Hematopoietic multipotent progenitor cell treated with erythropoietin and hydrocortisone succinate and interleukin-3 and kit ligand, for 4 days (in vitro differentiated cells): Measurements from ENCODE around the gene NRROS.
"Not testable (repeated sequence)": the region's sequence is repeated elsewhere in the genome, so short reads cannot be mapped to it uniquely, and the experiment has no call there.

ENCODE experiments used
- DNase-seq: peaks from one replicate; pipeline ENCODE4 v3.0.0-alpha.2; 2015

The NRROS gene

GRCh38 chr3:196639483-196640296 is at the start of gene NRROS:
Gene NRROS, plus strand, starts transcription at chr3:196639694. Its CDS starts 14,846 bp downstream, at chr3:196654540.
- DNase-seq, result peak; percentile 96

DNA sequence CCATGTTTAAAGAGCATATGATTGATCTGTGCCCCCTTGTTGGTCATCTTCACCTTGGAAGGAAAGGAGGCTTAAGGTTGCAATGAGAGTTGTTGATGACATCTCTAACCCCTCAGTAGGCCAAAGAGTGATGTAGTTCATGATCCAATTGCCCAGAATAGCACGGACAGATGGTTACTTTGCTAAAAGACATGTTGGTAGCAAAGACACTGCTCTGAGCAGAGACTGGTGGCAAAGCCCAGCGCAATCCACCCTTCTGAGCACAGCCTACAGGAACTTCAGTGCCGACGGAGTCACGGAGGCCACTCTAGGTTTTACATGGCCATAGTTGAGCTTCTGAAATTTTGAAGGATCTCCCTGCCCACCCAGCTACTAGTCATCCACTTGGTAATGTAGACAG is 49.2 kb upstream of the NRROS start:
- DNase-seq, result no peak

DNA sequence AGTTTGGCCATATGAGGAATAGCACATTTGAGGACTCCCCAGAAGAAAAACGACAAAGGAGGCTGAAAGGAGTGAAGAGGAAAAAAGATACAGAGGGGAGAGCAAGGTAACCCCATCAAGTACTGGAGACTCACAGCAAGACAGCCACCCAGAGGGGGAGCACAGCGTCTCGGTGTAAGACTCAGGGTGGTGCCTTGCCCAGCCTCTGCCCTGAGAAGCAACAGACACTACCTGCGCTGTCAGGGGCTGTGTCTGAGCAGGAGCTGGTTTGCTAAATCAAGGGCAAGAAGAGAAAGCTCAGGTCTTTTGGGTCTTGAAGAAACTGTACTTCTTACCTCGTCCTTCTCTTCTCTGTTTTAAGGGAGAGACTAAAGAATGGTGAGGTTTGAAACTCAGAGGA is 43.1 kb upstream of the NRROS start:
- DNase-seq, result no peak

DNA sequence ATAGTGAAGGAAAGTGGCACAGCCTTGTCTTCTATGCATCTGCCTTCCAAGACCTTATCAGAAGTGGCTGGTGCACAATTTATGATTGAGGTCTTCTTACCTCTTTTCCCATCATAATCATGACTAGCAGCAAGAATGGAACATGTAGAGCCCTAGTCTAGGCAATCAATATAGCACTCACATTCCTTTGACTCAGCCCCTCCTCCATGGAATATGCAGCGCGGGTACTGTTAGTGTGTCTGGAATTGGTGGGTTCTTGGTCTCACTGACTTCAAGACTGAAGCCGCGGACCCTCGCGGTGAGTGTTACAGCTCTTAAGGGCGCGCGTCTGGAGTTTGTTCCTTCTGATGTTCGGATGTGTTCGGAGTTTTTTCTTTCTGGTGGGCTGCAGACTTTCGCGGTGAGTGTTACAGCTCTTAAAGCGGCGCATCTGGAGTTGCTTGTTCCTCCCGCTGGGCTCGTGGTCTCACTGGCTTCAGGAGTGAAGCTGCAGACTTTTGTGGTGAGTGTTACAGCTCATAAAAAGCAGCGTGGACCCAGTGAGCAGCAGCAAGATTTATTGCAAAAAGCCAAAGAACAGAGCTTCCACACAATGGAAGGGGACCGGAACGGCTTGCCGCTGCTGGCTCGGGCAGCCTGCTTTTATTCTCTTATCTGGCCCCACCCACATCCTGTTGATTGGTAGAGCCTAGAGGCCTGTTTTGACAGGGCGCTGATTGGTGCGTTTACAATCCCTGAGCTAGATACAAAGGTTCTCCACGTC is 41.3 kb upstream of the NRROS start:
- DNase-seq, result peak; percentile 71

DNA sequence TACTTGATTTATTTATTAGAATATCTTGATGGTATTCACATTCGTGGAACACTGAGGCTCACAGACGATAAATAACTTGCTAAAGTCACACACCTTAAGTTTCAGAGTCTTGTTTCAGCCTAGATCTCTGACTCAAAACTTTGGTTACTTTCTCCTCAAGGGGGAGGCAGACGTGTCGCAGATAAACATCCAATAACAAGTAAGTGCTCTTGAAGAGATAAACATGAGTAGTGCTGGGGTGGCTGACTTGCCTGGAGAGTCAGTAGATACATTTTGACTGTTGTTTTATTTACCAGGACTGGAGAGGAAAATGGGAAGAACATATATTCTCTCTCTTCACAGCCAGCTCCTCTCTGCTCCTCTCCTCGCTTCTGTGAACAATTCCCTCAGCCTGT is 39.8 kb upstream of the NRROS start:
- peak; percentile 51 for DNase-seq

- no peak for DNase-seq
These were observed 39.1 kb upstream of the NRROS start for GRCh38 chr3:196600359-196600758.

- DNase-seq, result no peak
These were observed 36.8 kb upstream of the NRROS start for GRCh38 chr3:196602673-196603072.

- DNase-seq, result peak; percentile 63
These were observed 35.8 kb upstream of the NRROS start for GRCh38 chr3:196603683-196604082.

- DNase-seq, result peak; percentile 29
These were observed 34.9 kb upstream of the NRROS start for GRCh38 chr3:196604548-196604947.

GRCh38 chr3:196608693-196609092 is 30.8 kb upstream of the NRROS start:
- DNase-seq, result no peak

DNA sequence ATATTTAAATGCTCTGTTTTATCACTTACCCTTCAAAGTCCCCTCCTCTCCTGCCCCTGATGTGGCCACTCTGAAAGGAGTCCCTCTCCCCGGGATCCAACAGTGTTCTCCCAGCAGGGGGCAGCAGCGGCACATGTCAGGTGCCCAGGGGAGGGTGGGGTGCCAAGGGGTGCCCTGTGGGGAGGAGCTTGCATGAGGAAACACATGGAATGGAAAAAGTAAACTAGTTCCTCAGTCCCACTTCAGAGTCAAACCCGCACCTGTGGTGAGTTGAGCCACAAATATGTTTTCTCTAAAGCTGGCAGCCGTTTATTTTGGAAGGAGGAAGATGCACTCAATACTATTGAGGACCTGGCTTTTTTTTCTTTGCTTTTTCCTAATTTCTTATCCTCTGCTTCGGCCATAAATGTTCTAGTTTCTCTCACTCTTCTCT is 30.1 kb upstream of the NRROS start:
- peak; percentile 98 for DNase-seq

DNA sequence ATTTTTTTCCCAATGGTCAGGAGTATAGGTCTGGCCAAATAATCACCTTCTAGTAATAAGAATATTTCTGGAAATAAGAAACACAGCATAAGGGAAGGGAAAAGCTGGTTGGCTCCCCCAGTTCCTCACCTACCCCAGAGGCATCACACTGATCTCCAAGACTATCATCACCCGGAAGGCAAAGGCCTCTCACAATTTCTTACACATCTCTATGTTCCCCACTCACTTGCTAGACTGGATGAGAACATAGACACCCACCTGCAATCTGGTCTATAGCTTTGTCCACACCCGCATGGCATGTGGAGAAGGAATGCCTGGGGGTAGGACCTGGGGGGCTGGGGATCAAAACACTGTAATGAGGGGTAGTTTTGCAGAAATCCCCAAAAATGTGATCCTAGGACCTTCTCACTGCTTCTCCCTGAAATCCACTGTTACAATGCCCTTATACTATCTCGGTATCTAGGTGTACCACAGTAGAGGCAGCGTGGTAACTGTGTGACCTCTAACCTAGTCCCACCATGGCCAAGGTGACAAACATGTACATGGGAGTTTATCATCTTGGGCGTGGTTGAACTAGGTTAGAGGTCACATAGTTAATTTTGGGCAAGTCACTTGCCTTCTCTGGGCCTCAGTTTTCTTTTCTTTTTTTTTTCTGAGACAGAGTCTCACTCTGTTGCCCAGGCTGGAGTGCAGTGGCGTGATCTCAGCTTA is 29.5 kb upstream of the NRROS start:
- peak; percentile 69 for DNase-seq

DNA sequence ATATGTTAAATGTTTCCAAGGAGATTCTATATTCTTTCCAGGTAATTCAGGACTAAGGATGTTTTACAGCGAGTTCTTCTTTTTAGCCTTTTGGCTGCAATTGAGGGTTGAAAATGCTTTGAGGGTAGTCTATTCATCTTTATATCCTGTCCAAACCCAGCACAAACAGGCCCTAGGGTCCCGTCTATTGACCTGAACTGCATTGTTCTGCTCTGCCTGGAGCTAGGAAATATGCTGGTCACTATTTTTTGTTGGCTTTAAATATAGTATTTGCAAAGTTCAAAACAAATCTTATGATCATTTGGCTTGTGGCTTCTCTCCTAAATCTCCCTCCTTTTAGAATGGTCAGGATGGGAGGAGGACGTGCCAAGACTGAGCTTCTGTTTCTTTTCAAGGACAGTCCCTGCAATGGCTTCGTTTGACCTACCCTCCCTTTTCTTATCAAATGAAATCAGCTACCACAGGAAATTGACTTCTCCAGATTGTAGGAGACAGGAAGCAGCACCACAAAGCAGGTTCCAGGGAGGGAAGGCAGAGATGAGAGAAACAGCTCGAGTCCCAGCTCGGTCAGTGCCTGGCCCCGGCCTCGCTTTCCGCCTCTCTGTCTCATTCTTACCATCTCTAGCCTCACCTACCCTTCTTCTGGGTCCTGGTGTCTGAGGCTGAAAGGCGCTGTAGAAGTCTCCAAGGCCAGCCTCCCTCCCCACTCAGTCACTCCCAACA is 27.6 kb upstream of the NRROS start:
- DNase-seq, result peak; percentile 91

GRCh38 chr3:196615234-196615633 is 24.3 kb upstream of the NRROS start:
- not testable (repeated sequence) for DNase-seq

GRCh38 chr3:196617256-196617655 is 22.2 kb upstream of the NRROS start:
- DNase-seq, result peak; percentile 88

DNA sequence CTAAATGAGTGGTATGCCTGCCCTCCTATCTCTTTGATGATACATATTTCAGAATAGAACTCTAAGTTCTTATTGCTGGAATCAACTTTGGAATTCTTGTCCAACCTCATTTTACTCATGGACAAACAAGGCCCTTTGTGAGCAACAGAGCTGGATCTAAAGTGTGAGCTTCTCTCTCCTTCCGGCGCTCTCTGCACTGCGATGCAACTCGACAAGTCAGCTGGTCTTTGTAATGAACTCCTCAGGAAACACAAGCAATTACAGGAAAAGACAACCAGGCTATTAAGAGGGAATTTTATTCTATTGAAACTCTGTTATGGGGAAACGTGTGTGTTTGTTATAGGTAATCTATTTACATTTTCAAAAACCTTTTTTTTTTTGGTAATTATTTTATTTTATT is 20.3 kb upstream of the NRROS start:
- no peak for DNase-seq

- DNase-seq, result not testable (repeated sequence)
These were observed 19.9 kb upstream of the NRROS start for GRCh38 chr3:196619627-196620026.

DNA sequence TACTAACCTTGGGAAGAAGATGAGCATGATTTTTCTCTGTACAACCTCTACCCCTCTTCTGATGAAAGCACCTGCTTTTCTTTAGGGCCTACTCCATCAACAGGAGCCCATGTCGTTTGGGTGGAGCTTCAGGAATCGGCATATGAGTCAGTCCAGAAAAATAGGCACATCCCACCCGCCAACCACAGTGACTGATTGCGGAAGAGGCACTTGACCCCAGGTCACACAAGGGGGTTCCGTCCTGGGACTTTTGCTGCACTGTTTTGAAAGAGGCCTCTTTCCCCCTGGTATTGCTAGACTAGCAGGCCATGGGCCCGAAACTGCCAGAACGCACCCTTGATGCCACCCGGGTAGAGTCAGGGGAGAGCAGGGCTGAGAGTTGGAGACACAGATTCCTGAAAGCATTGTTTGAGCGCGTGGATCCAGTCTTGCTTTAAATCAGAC is 19.3 kb upstream of the NRROS start:
- DNase-seq, result peak; percentile 86

- no peak for DNase-seq
These were observed 18.8 kb upstream of the NRROS start for GRCh38 chr3:196620684-196621083.

DNA sequence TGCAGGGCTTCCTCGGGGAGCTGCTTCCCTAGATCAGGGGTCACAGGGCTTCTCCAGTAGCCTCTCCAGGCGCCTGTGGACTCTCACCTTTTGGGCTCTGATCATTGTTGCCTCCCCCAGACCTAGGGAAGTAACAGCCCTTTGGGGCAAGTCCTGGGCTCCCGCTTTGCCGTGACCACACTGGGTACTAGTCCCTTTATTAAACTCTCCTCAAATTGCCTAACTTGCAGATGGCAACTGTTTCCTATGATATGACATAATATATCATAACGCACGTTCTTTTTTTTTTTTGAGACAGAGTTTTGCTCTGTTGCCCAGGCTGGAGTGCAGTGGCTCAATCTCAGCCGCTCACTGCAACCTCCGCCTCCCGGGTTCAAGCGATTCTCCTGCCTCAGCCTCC is 17.9 kb upstream of the NRROS start:
- DNase-seq, result no peak

GRCh38 chr3:196624067-196624790 is 15.3 kb upstream of the NRROS start:
- peak; percentile 92 for DNase-seq

GRCh38 chr3:196624907-196625306 is 14.6 kb upstream of the NRROS start:
- DNase-seq, result no peak
